Central memory CD8-positive, alpha-beta T cell (primary cell): ENCODE data around the gene DHRS13.
"Not testable (repeated sequence)": the region's sequence is repeated elsewhere in the genome, so short reads cannot be mapped to it uniquely, and the experiment has no call there.

ENCODE experiments used
- ATAC-seq: fragments of 150-1000 bp; cut with Tn5 transposase; replicated peaks from 2 replicates; pipeline ENCODE4 v1.10.0; 2022; ENCODE audit warnings: mild to moderate bottlenecking, moderate FRiP score, moderate number of reproducible peaks; ENCODE audit not compliant: poor library complexity, severe bottlenecking; ENCODE audit errors: extremely low read depth
- DNase-seq, 2 donors: peaks; one replicate each; pipeline ENCODE4 v3.0.0; 2021; ENCODE audit warnings: low spot score in 2 of 2
- H3K27ac Mint-ChIP-seq: one replicate; pipeline ENCODE4 v1.8.0; 2022; ENCODE audit warnings: low read depth, mild to moderate bottlenecking, moderate library complexity, mixed read lengths
- H3K27me3 Mint-ChIP-seq: one replicate; pipeline ENCODE4 v1.8.0; 2022; ENCODE audit warnings: mixed read lengths
- H3K36me3 Mint-ChIP-seq: one replicate; pipeline ENCODE4 v1.8.0; 2022; ENCODE audit warnings: mild to moderate bottlenecking, moderate library complexity, mixed read lengths; ENCODE audit not compliant: insufficient read depth
- H3K4me1 Mint-ChIP-seq: one replicate; pipeline ENCODE4 v1.8.0; 2022; ENCODE audit warnings: mixed read lengths
- H3K4me3 Mint-ChIP-seq: one replicate; pipeline ENCODE4 v1.8.0; 2022; ENCODE audit warnings: mild to moderate bottlenecking, moderate library complexity, mixed read lengths
- H3K9me3 Mint-ChIP-seq: one replicate; pipeline ENCODE4 v1.8.0; 2022; ENCODE audit warnings: mixed read lengths

Gene DHRS13

GRCh38 chr17:28855336-28855679 lies 47.6 kb downstream of the DHRS13 start:
- Mint-ChIP-seq H3K27ac (peak overlapping the region; percentile 71), H3K36me3 (peaks cover 20% of the 10 kb centered on the region), H3K27me3 (no peaks in the 10 kb centered on the region), H3K4me1 (peaks cover 11% of the 10 kb centered on the region), H3K4me3 (peak overlapping the region; percentile 84), H3K9me3 (no peaks in the 10 kb centered on the region)
- ATAC-seq, result no peak
- no peak for DNase-seq

DNA sequence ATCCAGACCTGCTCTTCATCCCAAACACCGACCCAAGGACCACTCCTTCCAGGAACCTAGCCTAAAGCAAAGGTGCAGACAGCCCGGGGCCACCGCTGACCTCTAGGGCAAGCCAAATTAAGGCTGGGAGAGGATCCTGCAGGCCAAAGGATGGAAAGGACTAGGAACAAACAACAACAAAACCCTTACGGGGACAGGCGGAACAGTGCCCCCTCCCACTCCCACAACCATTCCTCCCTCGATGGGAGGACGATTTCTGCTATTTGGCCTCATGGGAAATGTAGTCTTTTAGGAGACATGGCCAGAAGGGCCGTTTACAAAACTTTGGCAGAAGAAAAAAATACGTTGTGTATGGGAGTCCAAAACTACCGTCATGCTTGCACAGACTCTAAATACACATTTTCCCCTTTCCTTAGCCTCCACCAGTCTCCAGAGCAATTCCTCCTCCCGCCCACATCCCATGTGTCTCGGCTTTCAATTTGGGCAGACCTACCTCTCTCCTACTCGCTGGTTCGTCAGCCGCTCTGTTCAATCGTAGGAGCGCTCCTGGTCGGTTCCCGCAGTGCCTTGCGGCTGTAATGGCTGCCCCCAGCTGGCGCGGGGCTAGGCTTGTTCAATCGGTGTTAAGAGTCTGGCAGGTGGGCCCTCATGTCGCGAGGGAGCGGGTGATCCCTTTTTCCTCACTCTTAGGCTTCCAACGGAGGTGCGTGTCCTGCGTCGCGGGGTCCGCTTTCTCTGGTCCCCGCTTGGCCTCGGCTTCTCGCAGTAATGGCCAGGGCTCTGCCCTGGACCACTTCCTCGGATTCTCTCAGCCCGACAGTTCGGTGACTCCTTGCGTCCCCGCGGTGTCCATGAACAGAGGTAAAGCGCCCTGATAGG lies 48.2 kb downstream of the DHRS13 start, which contains the start of gene ERAL1:
TSS of gene ERAL1 (plus strand) at position 560 of the 879 bp plus-strand sequence. CDS start at position 579, 19 bp downstream.
- DNase-seq (peak; percentile 65 to 71), ATAC-seq (peak; percentile 100)
- H3K4me1 Mint-ChIP-seq, result peaks cover 11% of the 10 kb centered on the region
- H3K9me3 Mint-ChIP-seq, result no peaks in the 10 kb centered on the region
- H3K27ac Mint-ChIP-seq, result peak within 1 kb of the TSS; percentile 71
- no peaks in the 10 kb centered on the region for H3K27me3 Mint-ChIP-seq
- H3K4me3 Mint-ChIP-seq, result peak within 1 kb of the TSS; percentile 84
- H3K36me3 Mint-ChIP-seq, result peaks cover 16% of the 10 kb centered on the region

GRCh38 chr17:28853295-28853694 lies 49.6 kb downstream of the DHRS13 start:
- Mint-ChIP-seq H3K9me3 (no peaks in the 10 kb centered on the region), H3K36me3 (peaks cover 7% of the 10 kb centered on the region), H3K27ac (no peak overlapping the region), H3K4me3 (no peak overlapping the region), H3K27me3 (no peaks in the 10 kb centered on the region), H3K4me1 (peaks cover 11% of the 10 kb centered on the region)
- no peak for DNase-seq
- ATAC-seq, result no peak

- DNase-seq (no peak), ATAC-seq (no peak)
- no peak overlapping the region for H3K4me3 Mint-ChIP-seq
- H3K27me3 Mint-ChIP-seq, result no peaks in the 10 kb centered on the region
- no peaks in the 10 kb centered on the region for H3K4me1 Mint-ChIP-seq
- no peaks in the 10 kb centered on the region for H3K9me3 Mint-ChIP-seq
- no peak overlapping the region for H3K27ac Mint-ChIP-seq
- no peaks in the 10 kb centered on the region for H3K36me3 Mint-ChIP-seq
Observed at GRCh38 chr17:28849281-28849680, 53.6 kb downstream of the DHRS13 start.

GRCh38 chr17:28848667-28849066 lies 54.2 kb downstream of the DHRS13 start:
- peak; percentile 27 to 36 for DNase-seq
- H3K27me3 Mint-ChIP-seq, H3K36me3 Mint-ChIP-seq, H3K4me1 Mint-ChIP-seq, H3K27ac Mint-ChIP-seq, H3K4me3 Mint-ChIP-seq, H3K9me3 Mint-ChIP-seq: not testable (repeated sequence)
- ATAC-seq, result peak; percentile 62
